Measurements from ENCODE around the gene ANKMY1. TPM values are rescaled to one million over a fixed set of nuclear protein-coding genes. Genes with fewer than 3 reads are reported as not detected.

The ANKMY1 gene
- total and polyA plus RNA-seq, 2 donors (not counting 1 experiment from before 2014, with no cell fraction given), result 51.7 to 72.1 TPM

DNA sequence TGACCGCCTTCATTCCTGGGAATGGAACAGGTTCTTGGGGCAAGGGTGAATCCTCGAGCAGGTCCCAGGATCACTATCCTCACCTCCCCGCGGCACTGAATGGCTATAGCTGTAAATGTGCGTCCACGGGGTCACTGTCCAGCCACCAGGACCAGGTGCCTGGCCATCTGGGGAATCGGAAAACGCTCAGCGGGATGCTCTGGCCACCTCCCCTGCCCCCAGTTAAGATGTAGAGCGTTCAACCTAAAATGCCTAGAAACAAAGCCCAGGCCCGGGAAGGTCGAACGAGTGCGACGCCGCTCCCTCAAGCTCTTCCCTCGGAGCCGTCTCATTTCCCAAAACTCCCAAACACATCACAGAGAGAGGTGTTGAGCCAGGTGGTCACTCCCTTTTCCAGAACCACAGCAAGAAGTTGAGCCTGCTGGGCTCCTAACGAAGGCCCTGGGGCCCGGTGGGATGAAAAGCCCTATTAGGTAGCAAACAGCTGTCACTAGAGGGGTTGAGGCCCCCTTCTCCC is 28.0 kb upstream of the ANKMY1 start:
- H3K4me1 Mint-ChIP-seq, result peaks cover 54% of the 10 kb centered on the region
- peaks cover 0 to 5% (median 0%) of the 10 kb centered on the region in 3 donors for H3K9me3 ChIP-seq (ENCODE audit: control extremely low read depth in 1 of 3, control insufficient read depth in 2 of 3, insufficient read depth in 1 of 3, low read length in 2 of 3)
- H3K4me1 ChIP-seq (ENCODE audit: control insufficient read depth in 2 of 2, insufficient read depth in 2 of 2, low read length in 2 of 2), result peaks cover 32 to 40% of the 10 kb centered on the region in 2 donors
- H3K9me3 Mint-ChIP-seq (ENCODE audit: insufficient read depth), result no peaks in the 10 kb centered on the region
- H3K27ac ChIP-seq (ENCODE audit: low read length in 2 of 2), result peak overlapping the region; percentile 95 to 97
- peak overlapping the region; percentile 94 for H3K27ac Mint-ChIP-seq
- TF ChIP-seq, protein P1, sequence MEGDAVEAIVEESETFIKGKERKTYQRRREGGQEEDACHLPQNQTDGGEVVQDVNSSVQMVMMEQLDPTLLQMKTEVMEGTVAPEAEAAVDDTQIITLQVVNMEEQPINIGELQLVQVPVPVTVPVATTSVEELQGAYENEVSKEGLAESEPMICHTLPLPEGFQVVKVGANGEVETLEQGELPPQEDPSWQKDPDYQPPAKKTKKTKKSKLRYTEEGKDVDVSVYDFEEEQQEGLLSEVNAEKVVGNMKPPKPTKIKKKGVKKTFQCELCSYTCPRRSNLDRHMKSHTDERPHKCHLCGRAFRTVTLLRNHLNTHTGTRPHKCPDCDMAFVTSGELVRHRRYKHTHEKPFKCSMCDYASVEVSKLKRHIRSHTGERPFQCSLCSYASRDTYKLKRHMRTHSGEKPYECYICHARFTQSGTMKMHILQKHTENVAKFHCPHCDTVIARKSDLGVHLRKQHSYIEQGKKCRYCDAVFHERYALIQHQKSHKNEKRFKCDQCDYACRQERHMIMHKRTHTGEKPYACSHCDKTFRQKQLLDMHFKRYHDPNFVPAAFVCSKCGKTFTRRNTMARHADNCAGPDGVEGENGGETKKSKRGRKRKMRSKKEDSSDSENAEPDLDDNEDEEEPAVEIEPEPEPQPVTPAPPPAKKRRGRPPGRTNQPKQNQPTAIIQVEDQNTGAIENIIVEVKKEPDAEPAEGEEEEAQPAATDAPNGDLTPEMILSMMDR (IDR thresholded peaks at IDR 0.05), result no peak
- TF ChIP-seq EZH2 (IDR thresholded peaks at IDR 0.05; ENCODE audit: borderline replicate concordance, insufficient read depth, low read depth, low read length, poor library complexity, severe bottlenecking), result no peak
- H3K27me3 Mint-ChIP-seq, result no peaks in the 10 kb centered on the region
- H3K79me2 ChIP-seq (ENCODE audit: control insufficient read depth, insufficient read depth, low read length), result peaks cover 94% of the 10 kb centered on the region
- intact Hi-C loops (cut with micrococcal nuclease), result loop anchor here (1.0 to 2.0 kb wide), 5 partner anchors 19 to 923 kb away; partner anchors contain the start of genes COPS9 and STK25
- CTCF ChIA-PET, result interaction anchor here (1.3 to 7.2 kb wide), 7 partner anchors 9 to 73 kb away, joined by 3 to 126 read pairs (median 12); partner anchors contain the start of genes ANKMY1, DUSP28 and RNPEPL1
- POLR2A ChIA-PET, result interaction anchor here (0.8 to 3.7 kb wide), 8 partner anchors 17 to 730 kb away, joined by 3 to 97 read pairs (median 8); partner anchors contain the start of genes DUSP28, HDLBP, NDUFA10 and RNPEPL1
- H3K27me3 ChIP-seq (replicated peaks in 1 of 4; ENCODE audit: control extremely low read depth in 1 of 4, control insufficient read depth in 3 of 4, insufficient read depth in 4 of 4, low read length in 3 of 4), result no peaks in the 10 kb centered on the region
- WGBS (ENCODE audit: insufficient coverage), result 5% methylated on average over 20 of the region's 20 CpGs
- peaks cover 0 to 7% of the 10 kb centered on the region in 2 experiments for H3K36me3 ChIP-seq (replicated peaks in 1 of 2; ENCODE audit: control extremely low read depth in 1 of 2, control insufficient read depth in 1 of 2, extremely low read depth in 1 of 2, insufficient read depth in 2 of 2, low read length in 1 of 2)
- H4K20me1 ChIP-seq (ENCODE audit: control insufficient read depth, insufficient read depth, low read length, poor library complexity, severe bottlenecking), result peaks cover 78% of the 10 kb centered on the region
- peak overlapping the region; percentile 91 for H3K4me3 Mint-ChIP-seq
- peak overlapping the region; percentile 94 for H3K4me2 ChIP-seq (replicated peaks; ENCODE audit: low read depth, low read length, poor library complexity, severe bottlenecking)
- peak overlapping the region; percentile 98 for H2AFZ ChIP-seq (ENCODE audit: insufficient read depth, low read depth, low read length, poor library complexity, severe bottlenecking)
- peak overlapping the region; percentile 62 to 93 (median 89) for H3K4me3 ChIP-seq (ENCODE audit: control extremely low read depth in 1 of 5, extremely low read depth in 1 of 5, insufficient read depth in 1 of 5, low read depth in 2 of 5, low read length in 4 of 5)
- ATAC-seq (ENCODE audit: low read depth) (no peak), DNase-seq (no peak)
- H3K9ac ChIP-seq (ENCODE audit: low read length), result peak overlapping the region; percentile 91

DNA sequence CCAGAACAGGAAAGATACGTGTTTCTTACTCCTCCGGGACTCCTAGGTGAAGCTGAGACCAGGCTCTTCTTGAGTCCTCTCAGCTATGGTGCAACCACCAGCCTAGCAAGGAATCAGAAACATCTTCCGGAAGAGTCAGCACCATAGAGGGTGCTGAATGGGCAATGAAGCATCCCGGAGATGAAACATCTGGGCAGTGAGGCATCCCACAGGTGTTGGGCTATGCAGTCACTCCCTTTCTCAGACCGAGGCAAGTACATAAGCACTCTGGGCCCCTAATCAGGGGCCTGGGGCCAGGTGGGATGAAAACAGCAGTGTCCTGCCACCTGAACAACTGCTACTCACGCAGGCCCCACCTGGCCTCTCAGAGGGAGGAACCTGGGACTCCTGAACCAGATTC is 27.3 kb upstream of the ANKMY1 start:
- intact Hi-C loops (cut with micrococcal nuclease), result no loop called here
- peak overlapping the region; percentile 94 for H3K27ac Mint-ChIP-seq
- peaks cover 94% of the 10 kb centered on the region for H3K79me2 ChIP-seq (ENCODE audit: control insufficient read depth, insufficient read depth, low read length)
- no peak overlapping the region for H2AFZ ChIP-seq (ENCODE audit: insufficient read depth, low read depth, low read length, poor library complexity, severe bottlenecking)
- peak overlapping the region; percentile 94 for H3K4me2 ChIP-seq (replicated peaks; ENCODE audit: low read depth, low read length, poor library complexity, severe bottlenecking)
- H3K9me3 Mint-ChIP-seq (ENCODE audit: insufficient read depth), result no peaks in the 10 kb centered on the region
- TF ChIP-seq, protein P1 (IDR thresholded peaks at IDR 0.05), result no peak
- TF ChIP-seq EZH2 (IDR thresholded peaks at IDR 0.05; ENCODE audit: borderline replicate concordance, insufficient read depth, low read depth, low read length, poor library complexity, severe bottlenecking), result no peak
- POLR2A ChIA-PET, result interaction anchor here (1.0 to 3.7 kb wide), 5 partner anchors 16 to 71 kb away, joined by 4 to 97 read pairs (median 21); partner anchors contain the start of genes DUSP28 and RNPEPL1
- no peaks in the 10 kb centered on the region for H3K27me3 Mint-ChIP-seq
- H3K4me3 Mint-ChIP-seq, result peak overlapping the region; percentile 91
- no peaks in the 10 kb centered on the region for H3K27me3 ChIP-seq (replicated peaks in 1 of 4; ENCODE audit: control extremely low read depth in 1 of 4, control insufficient read depth in 3 of 4, insufficient read depth in 4 of 4, low read length in 3 of 4)
- DNase-seq (peak; percentile 72), ATAC-seq (ENCODE audit: low read depth) (peak; percentile 5)
- CTCF ChIA-PET, result interaction anchor here (0.7 to 7.2 kb wide), 4 partner anchors 21 to 566 kb away, joined by 3 to 126 read pairs (median 12); partner anchors contain the start of genes ANKMY1, DUSP28 and PPP1R7
- H3K27ac ChIP-seq (ENCODE audit: low read length in 2 of 2), result peak overlapping the region; percentile 95 to 97
- peak overlapping the region; percentile 91 for H3K9ac ChIP-seq (ENCODE audit: low read length)
- peaks cover 32 to 41% of the 10 kb centered on the region in 2 donors for H3K4me1 ChIP-seq (ENCODE audit: control insufficient read depth in 2 of 2, insufficient read depth in 2 of 2, low read length in 2 of 2)
- H3K4me1 Mint-ChIP-seq, result peaks cover 59% of the 10 kb centered on the region
- H4K20me1 ChIP-seq (ENCODE audit: control insufficient read depth, insufficient read depth, low read length, poor library complexity, severe bottlenecking), result peaks cover 80% of the 10 kb centered on the region
- peaks cover 0 to 5% (median 0%) of the 10 kb centered on the region in 3 donors for H3K9me3 ChIP-seq (ENCODE audit: control extremely low read depth in 1 of 3, control insufficient read depth in 2 of 3, insufficient read depth in 1 of 3, low read length in 2 of 3)
- H3K4me3 ChIP-seq (ENCODE audit: control extremely low read depth in 1 of 5, extremely low read depth in 1 of 5, insufficient read depth in 1 of 5, low read depth in 2 of 5, low read length in 4 of 5), result peak overlapping the region in 4 of 5 experiments; percentile 84 to 93 (median 90)
- H3K36me3 ChIP-seq (replicated peaks in 1 of 2; ENCODE audit: control extremely low read depth in 1 of 2, control insufficient read depth in 1 of 2, extremely low read depth in 1 of 2, insufficient read depth in 2 of 2, low read length in 1 of 2), result peaks cover 0 to 4% of the 10 kb centered on the region in 2 experiments
- 45% methylated on average over 5 of the region's 6 CpGs for WGBS (ENCODE audit: insufficient coverage)
